ENCODE data around the gene ASTN2. TPM values are rescaled to one million over a fixed set of nuclear protein-coding genes. Genes with fewer than 3 reads are reported as not detected.

The ASTN2 gene
- total and polyA plus RNA-seq, 2 donors = 3.1 to 10.2 TPM

DNA sequence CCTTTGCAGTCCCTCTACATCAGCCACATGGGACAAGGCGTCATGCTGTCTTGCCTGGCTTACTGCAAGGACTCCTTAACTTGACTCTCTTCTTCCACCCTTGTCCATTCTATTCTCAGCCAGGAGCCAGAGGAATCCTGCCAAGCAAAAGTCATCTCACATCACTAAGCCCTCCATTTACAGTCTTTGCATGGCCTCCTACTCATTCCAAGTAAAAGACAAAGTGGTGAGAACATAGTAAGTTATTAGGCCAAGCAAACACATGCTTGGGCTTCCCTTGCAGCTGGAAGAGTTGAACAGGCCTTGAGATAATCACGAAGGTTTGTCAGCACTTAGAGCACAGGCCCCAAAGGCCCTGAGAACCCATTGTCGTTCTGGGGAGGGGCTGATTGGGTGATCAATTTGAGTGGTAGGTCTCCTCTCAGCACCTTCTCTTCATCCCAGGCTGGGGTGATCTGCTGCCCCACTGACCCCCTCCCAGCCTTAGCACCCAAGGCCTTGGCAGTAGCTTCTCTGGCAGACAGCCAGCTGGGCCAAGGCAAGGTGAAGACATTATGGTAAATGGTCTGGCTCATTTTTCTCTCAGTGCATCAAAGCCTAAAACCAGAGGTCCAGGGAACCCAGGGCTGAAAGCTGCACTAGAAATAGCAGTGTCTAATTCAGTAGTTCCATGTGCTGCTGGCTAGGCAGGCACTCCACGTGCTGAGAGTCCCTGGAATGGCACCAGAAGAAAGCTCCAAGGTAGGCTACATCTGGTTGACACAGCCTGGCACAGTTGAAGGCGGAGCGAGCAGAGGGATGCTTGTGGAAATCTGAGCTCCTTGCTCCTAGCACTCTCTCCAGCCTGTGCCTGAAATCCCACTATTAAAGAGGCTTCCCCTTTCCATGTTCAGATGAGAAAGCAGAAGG, 121.4 kb downstream of the ASTN2 start:
- Histone ChIP-seq H3K4me1 (ENCODE audit: insufficient read depth) (no peaks in the 10 kb centered on the region), H3K36me3 (ENCODE audit: insufficient read depth) (no peaks in the 10 kb centered on the region), H3K27ac (ENCODE audit: low read depth) (no peak overlapping the region), H3K4me3 (ENCODE audit: low read depth, low read length) (no peak overlapping the region)
- no peak for DNase-seq (ENCODE audit: extremely low spot score)
- 67% methylated on average over 6 of the region's 6 CpGs for WGBS

- H3K4me1 ChIP-seq (ENCODE audit: insufficient read depth) = no peaks in the 10 kb centered on the region
- 85% methylated on average over 14 of the region's 14 CpGs for WGBS
- no peak overlapping the region for H3K4me3 ChIP-seq (ENCODE audit: low read depth, low read length)
- H3K36me3 ChIP-seq (ENCODE audit: insufficient read depth) = no peaks in the 10 kb centered on the region
- no peak for DNase-seq (ENCODE audit: extremely low spot score)
- H3K27ac ChIP-seq (ENCODE audit: low read depth) = no peak overlapping the region
These were observed 123.8 kb downstream of the ASTN2 start for GRCh38 chr9:117290856-117291622.

DNA sequence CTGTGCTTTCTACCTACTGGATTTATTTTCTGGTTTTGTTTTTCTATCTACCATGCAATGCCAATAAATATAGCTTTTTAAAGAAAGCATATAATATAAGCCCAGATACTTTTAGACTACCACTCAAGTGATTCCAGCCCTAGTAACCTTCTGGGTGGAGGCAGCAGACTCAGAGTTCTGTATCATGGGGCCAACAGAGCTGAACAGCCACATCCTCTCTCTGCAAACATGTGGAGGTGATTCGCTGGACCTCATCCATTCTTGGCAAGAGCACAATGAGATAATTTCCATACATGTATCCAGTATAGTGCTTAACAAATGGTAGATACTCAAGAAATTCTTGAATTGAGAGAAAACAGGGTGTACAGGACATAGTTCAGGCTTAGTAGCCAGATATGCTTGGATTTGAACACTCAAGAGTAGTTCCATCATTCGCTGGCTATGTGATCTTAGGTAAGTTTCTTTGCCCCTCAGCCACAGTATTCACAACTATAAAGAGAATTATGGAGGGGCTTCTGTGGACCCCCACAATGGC, 124.5 kb downstream of the ASTN2 start:
- no peak for DNase-seq (ENCODE audit: extremely low spot score)
- Histone ChIP-seq H3K4me1 (ENCODE audit: insufficient read depth) (no peaks in the 10 kb centered on the region), H3K4me3 (ENCODE audit: low read depth, low read length) (no peak overlapping the region), H3K27ac (ENCODE audit: low read depth) (no peak overlapping the region), H3K36me3 (ENCODE audit: insufficient read depth) (no peaks in the 10 kb centered on the region)
- WGBS = 84% methylated on average over 2 of the region's 2 CpGs

- no peak for DNase-seq (ENCODE audit: extremely low spot score)
- H3K27ac ChIP-seq (ENCODE audit: low read depth) = no peak overlapping the region
- H3K4me3 ChIP-seq (ENCODE audit: low read depth, low read length) = no peak overlapping the region
- no peaks in the 10 kb centered on the region for H3K36me3 ChIP-seq (ENCODE audit: insufficient read depth)
- no peaks in the 10 kb centered on the region for H3K4me1 ChIP-seq (ENCODE audit: insufficient read depth)
- WGBS = 53% methylated on average over 5 of the region's 5 CpGs
These were observed 128.6 kb downstream of the ASTN2 start for GRCh38 chr9:117286245-117286644.

DNA sequence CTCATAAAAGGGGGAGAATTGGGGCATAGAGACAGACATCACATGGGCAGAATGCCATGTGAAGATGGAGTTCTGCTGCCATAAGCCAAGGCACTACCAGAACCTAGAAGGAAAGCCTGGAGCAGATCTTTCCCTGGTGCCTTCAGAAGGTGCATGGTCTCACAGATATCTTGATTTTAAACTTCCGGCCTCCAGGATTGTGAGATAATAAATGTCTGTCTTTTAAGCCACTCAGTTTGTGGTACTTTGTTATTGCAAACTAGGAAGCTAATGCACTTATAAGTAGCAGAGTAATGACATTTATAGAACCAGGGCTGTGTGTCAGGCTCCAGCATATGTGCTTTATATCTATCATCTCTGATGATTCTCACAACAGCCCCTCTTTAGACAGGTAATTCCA, 130.4 kb downstream of the ASTN2 start:
- WGBS = 49% methylated on average over 1 of the region's 1 CpG

GRCh38 chr9:117282541-117282940, 132.3 kb downstream of the ASTN2 start:
- Histone ChIP-seq H3K36me3 (ENCODE audit: insufficient read depth) (no peaks in the 10 kb centered on the region), H3K4me1 (ENCODE audit: insufficient read depth) (no peaks in the 10 kb centered on the region)
- WGBS = 91% methylated on average over 2 of the region's 2 CpGs

More for the DNA sequence above, 130.4 kb downstream of the ASTN2 start:
- Histone ChIP-seq H3K36me3 (ENCODE audit: insufficient read depth) (no peaks in the 10 kb centered on the region), H3K4me3 (ENCODE audit: low read depth, low read length) (no peak overlapping the region), H3K4me1 (ENCODE audit: insufficient read depth) (no peaks in the 10 kb centered on the region), H3K27ac (ENCODE audit: low read depth) (no peak overlapping the region)
- no peak for DNase-seq (ENCODE audit: extremely low spot score)

DNA sequence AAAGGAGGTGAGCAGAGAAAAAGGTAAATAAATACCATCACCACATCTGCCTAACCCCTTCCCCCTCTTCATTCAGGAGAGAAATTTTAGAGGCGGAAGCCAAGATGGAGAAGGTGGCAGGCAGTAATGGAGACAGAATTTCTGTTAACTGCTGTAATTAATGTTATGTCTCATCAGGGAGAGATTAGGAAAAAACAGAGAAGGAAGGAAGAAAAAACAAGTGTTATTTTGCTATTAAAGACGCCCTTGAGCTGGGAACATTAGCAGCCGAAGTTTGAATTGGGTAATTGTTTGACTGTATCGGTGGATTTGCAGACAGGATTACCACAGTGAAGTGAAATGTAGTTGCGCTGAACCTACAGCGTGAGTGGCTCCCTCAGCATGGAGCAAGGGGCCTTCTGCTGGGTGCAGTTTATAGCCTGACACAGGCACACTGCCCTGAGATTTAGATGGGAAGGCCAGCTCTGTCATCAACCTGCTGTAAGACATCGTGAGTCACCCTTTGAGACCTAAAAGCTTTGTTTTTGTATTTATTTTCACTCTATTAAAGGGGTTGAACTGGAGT, 136.3 kb downstream of the ASTN2 start:
- no peaks in the 10 kb centered on the region for H3K4me1 ChIP-seq (ENCODE audit: insufficient read depth)
- H3K27ac ChIP-seq (ENCODE audit: low read depth) = no peak overlapping the region
- 39% methylated on average over 7 of the region's 7 CpGs for WGBS
- no peak overlapping the region for H3K4me3 ChIP-seq (ENCODE audit: low read depth, low read length)
- no peak for DNase-seq (ENCODE audit: extremely low spot score)
- no peaks in the 10 kb centered on the region for H3K36me3 ChIP-seq (ENCODE audit: insufficient read depth)

More at GRCh38 chr9:117282541-117282940, 132.3 kb downstream of the ASTN2 start:
- no peak overlapping the region for H3K4me3 ChIP-seq (ENCODE audit: low read depth, low read length)
- H3K27ac ChIP-seq (ENCODE audit: low read depth) = no peak overlapping the region
- no peak for DNase-seq (ENCODE audit: extremely low spot score)

- H3K36me3 ChIP-seq (ENCODE audit: insufficient read depth) = no peaks in the 10 kb centered on the region
- 54% methylated on average over 4 of the region's 4 CpGs for WGBS
- no peak overlapping the region for H3K4me3 ChIP-seq (ENCODE audit: low read depth, low read length)
- peak; percentile 21 for DNase-seq (ENCODE audit: extremely low spot score)
- no peaks in the 10 kb centered on the region for H3K4me1 ChIP-seq (ENCODE audit: insufficient read depth)
- no peak overlapping the region for H3K27ac ChIP-seq (ENCODE audit: low read depth)
These were observed 136.8 kb downstream of the ASTN2 start for GRCh38 chr9:117278020-117278419.

DNA sequence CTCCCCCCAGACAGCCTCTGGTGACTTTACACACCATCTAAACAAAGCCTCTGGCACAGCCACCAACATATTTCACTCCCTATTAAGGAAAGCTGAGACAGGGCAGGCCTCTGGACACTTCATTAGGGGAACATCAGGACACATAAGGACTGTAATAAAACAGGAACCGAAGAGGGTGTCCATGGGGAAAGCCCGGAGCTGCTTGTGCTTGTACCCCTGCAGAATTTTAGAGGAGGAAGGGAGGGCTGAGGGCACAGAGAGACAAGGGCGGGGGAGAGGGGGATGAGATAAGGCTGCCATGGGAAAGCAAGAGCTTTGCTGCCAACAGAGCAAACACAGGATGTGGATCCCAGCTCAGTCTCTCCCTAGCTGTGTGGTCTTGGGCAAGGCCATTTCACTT, 138.4 kb downstream of the ASTN2 start:
- Histone ChIP-seq H3K36me3 (ENCODE audit: insufficient read depth) (no peaks in the 10 kb centered on the region), H3K27ac (ENCODE audit: low read depth) (no peak overlapping the region), H3K4me3 (ENCODE audit: low read depth, low read length) (no peak overlapping the region), H3K4me1 (ENCODE audit: insufficient read depth) (no peaks in the 10 kb centered on the region)
- WGBS = 39% methylated on average over 3 of the region's 3 CpGs
- no peak for DNase-seq (ENCODE audit: extremely low spot score)

- no peak overlapping the region for H3K4me3 ChIP-seq (ENCODE audit: low read depth, low read length)
- no peaks in the 10 kb centered on the region for H3K4me1 ChIP-seq (ENCODE audit: insufficient read depth)
- 59% methylated on average over 1 of the region's 1 CpG for WGBS
- no peak overlapping the region for H3K27ac ChIP-seq (ENCODE audit: low read depth)
- no peaks in the 10 kb centered on the region for H3K36me3 ChIP-seq (ENCODE audit: insufficient read depth)
- no peak for DNase-seq (ENCODE audit: extremely low spot score)
These were observed 141.2 kb downstream of the ASTN2 start for GRCh38 chr9:117273612-117274011.

DNA sequence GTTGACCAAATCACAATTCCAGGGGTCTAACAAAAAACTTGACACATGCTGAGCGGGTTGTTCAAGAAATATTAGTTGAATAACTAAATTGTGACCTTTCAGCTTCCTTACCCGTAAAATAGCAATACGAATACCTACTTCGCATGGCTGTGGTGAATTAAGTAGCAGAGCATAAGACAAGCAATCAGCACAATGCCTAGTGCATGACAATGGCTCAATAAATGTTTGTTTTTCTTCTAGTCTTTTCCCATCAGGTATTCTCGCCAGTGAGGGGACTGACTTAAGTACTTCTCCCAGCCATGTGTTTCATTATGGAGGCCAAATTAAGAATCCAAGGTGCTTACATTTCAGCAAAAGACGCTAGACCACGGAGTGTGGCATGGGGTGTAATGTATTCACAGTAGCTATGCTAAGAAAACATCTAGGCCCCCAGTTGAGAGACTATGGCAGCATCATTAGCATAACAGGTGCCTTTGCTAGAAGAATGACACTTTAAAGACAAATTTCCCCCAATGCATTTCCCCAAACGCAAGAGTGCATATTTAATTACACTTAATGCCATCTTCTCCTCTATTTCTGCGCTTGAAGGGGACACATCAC, 145.9 kb downstream of the ASTN2 start:
- H3K27ac ChIP-seq (ENCODE audit: low read depth) = no peak overlapping the region
- 60% methylated on average over 9 of the region's 9 CpGs for WGBS

GRCh38 chr9:117266855-117267497, 147.9 kb downstream of the ASTN2 start:
- Histone ChIP-seq H3K4me3 (ENCODE audit: low read depth, low read length) (no peak overlapping the region), H3K36me3 (ENCODE audit: insufficient read depth) (no peaks in the 10 kb centered on the region), H3K27ac (ENCODE audit: low read depth) (no peak overlapping the region), H3K4me1 (ENCODE audit: insufficient read depth) (no peaks in the 10 kb centered on the region)
- no peak for DNase-seq (ENCODE audit: extremely low spot score)
- WGBS = 70% methylated on average over 2 of the region's 2 CpGs

More for the DNA sequence above, 145.9 kb downstream of the ASTN2 start:
- Histone ChIP-seq H3K4me1 (ENCODE audit: insufficient read depth) (no peaks in the 10 kb centered on the region), H3K36me3 (ENCODE audit: insufficient read depth) (no peaks in the 10 kb centered on the region), H3K4me3 (ENCODE audit: low read depth, low read length) (no peak overlapping the region)
- DNase-seq (ENCODE audit: extremely low spot score) = no peak

DNA sequence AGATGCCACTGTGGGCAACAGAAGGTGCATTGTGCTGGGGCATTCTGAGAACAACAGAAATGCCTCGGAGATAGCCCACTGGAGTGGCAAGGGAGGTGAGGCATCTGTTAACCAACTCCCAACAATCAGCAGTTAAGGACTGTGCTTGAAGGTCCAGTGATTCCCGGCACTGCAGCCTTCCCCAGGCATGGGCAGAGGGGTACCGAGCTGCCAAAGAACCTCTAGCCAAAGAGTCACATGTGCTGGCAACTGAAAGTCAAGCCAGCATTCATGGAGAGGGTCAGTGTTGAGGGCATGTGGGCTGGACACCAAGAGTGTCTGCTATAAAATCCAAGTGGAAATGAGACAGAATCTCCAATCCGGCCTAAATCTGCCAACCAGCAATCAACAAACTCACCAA, 149.6 kb downstream of the ASTN2 start:
- WGBS = 71% methylated on average over 4 of the region's 4 CpGs
- DNase-seq (ENCODE audit: extremely low spot score) = no peak
- Histone ChIP-seq H3K27ac (ENCODE audit: low read depth) (no peak overlapping the region), H3K4me3 (ENCODE audit: low read depth, low read length) (no peak overlapping the region), H3K36me3 (ENCODE audit: insufficient read depth) (no peaks in the 10 kb centered on the region), H3K4me1 (ENCODE audit: insufficient read depth) (no peaks in the 10 kb centered on the region)

All from urinary bladder (tissue), 4 donors.